H9 (cell line): ENCODE measurements around the gene MAP2. TPM values are rescaled to one million over a fixed set of nuclear protein-coding genes. Genes with fewer than 3 reads are reported as not detected.

ENCODE experiments used
- DNase-seq: peaks from one replicate; pipeline ENCODE4 v3.0.0-alpha.2; 2017
- H2AFZ ChIP-seq: one replicate; pipeline ENCODE4 v1.6.1; 2013; ENCODE audit warnings: mild to moderate bottlenecking, low read length, control low read depth, moderate library complexity
- H2AK5ac ChIP-seq: 2 replicates; pipeline ENCODE4 v1.6.1; 2013; ENCODE audit warnings: low read length, control low read depth, mixed read lengths; ENCODE audit not compliant: insufficient read length
- H2BK120ac ChIP-seq: one replicate; pipeline ENCODE4 v1.6.1; 2013; ENCODE audit warnings: low read depth, mild to moderate bottlenecking, low read length, control low read depth, inconsistent platforms; ENCODE audit not compliant: poor library complexity, severe bottlenecking
- H2BK12ac ChIP-seq: 2 replicates; pipeline ENCODE4 v1.6.1; 2013; ENCODE audit warnings: low read length, control low read depth, mixed read lengths, low read depth; ENCODE audit not compliant: insufficient read length
- H2BK15ac ChIP-seq: 2 replicates; pipeline ENCODE4 v1.6.1; 2013; ENCODE audit warnings: low read depth, low read length, control low read depth
- H2BK20ac ChIP-seq: one replicate; pipeline ENCODE4 v1.6.1; 2013; ENCODE audit warnings: low read depth, mild to moderate bottlenecking, low read length, control low read depth, inconsistent platforms; ENCODE audit not compliant: poor library complexity, severe bottlenecking
- H2BK5ac ChIP-seq: 2 replicates; pipeline ENCODE4 v1.6.1; 2013; ENCODE audit warnings: low read length, control low read depth, mixed read lengths; ENCODE audit not compliant: insufficient read length
- H3K14ac ChIP-seq: 2 replicates; pipeline ENCODE4 v1.6.1; 2013; ENCODE audit warnings: low read length, control low read depth; ENCODE audit not compliant: insufficient read depth
- H3K18ac ChIP-seq: 2 replicates; pipeline ENCODE4 v1.6.1; 2013; ENCODE audit warnings: low read depth, mild to moderate bottlenecking, mixed read lengths, low read length, control low read depth; ENCODE audit not compliant: insufficient read length
- H3K23ac ChIP-seq: 2 replicates; pipeline ENCODE4 v1.6.1; 2013; ENCODE audit warnings: low read length, control low read depth, mixed read lengths, low read depth; ENCODE audit not compliant: insufficient read length
- H3K23me2 ChIP-seq: 2 replicates; pipeline ENCODE4 v1.6.1; 2013; ENCODE audit warnings: low read depth, mild to moderate bottlenecking, mixed read lengths, low read length, control low read depth; ENCODE audit not compliant: insufficient read length, poor library complexity, severe bottlenecking
- H3K27ac ChIP-seq: 2 replicates; pipeline ENCODE4 v1.5.1; 2013; ENCODE audit warnings: low read length, control low read depth, mixed read lengths, low read depth; ENCODE audit not compliant: insufficient read length
- H3K27me3 ChIP-seq: 2 replicates; pipeline ENCODE4 v1.6.1; 2013; ENCODE audit warnings: low read length, control low read depth, inconsistent platforms; ENCODE audit not compliant: insufficient read depth
- H3K4ac ChIP-seq: 2 replicates; pipeline ENCODE4 v1.6.1; 2013; ENCODE audit warnings: low read depth, mild to moderate bottlenecking, control low read depth, inconsistent platforms, low read length, moderate library complexity
- H3K4me1 ChIP-seq: 2 replicates; pipeline ENCODE4 v1.6.1; 2013; ENCODE audit warnings: low read length, control low read depth, inconsistent platforms; ENCODE audit not compliant: insufficient read depth
- H3K4me2 ChIP-seq: 2 replicates; pipeline ENCODE4 v1.6.1; 2013; ENCODE audit warnings: low read length, control low read depth, mixed read lengths; ENCODE audit not compliant: insufficient read length, insufficient read depth
- H3K56ac ChIP-seq: 2 replicates; pipeline ENCODE4 v1.6.1; 2013; ENCODE audit warnings: low read depth, mild to moderate bottlenecking, mixed read lengths, low read length, control low read depth; ENCODE audit not compliant: insufficient read length
- H3K79me1 ChIP-seq: 2 replicates; pipeline ENCODE4 v1.6.1; 2013; ENCODE audit warnings: low read depth, mild to moderate bottlenecking, moderate library complexity, low read length, control low read depth, inconsistent platforms; ENCODE audit not compliant: insufficient read depth, poor library complexity, severe bottlenecking
- H3K79me2 ChIP-seq: 2 replicates; pipeline ENCODE4 v1.6.1; 2013; ENCODE audit warnings: low read length, control low read depth, inconsistent platforms; ENCODE audit not compliant: insufficient read depth
- H3K9ac ChIP-seq: 2 replicates; pipeline ENCODE4 v1.6.1; 2013; ENCODE audit warnings: low read length, control low read depth, mixed read lengths; ENCODE audit not compliant: insufficient read length; ENCODE audit errors: extremely low read depth
- H3K9me3 ChIP-seq: one replicate; pipeline ENCODE4 v1.6.1; 2013; ENCODE audit warnings: low read depth, low read length, inconsistent platforms; ENCODE audit not compliant: control insufficient read depth
- H3T11ph ChIP-seq: one replicate; pipeline ENCODE4 v1.6.1; 2013; ENCODE audit warnings: mild to moderate bottlenecking, low read length, control low read depth, inconsistent platforms
- H4K20me1 ChIP-seq: one replicate; pipeline ENCODE4 v1.6.1; 2013; ENCODE audit not compliant: control insufficient read depth, insufficient read length, insufficient read depth
- H4K5ac ChIP-seq: 2 replicates; pipeline ENCODE4 v1.6.1; 2013; ENCODE audit warnings: low read depth, mild to moderate bottlenecking, mixed read lengths, low read length, control low read depth; ENCODE audit not compliant: insufficient read length
- H4K8ac ChIP-seq: replicated peaks from 2 replicates; pipeline ENCODE4 v1.6.1; 2013; ENCODE audit warnings: low read length, control low read depth, mixed read lengths, low read depth; ENCODE audit not compliant: insufficient read length
- H4K91ac ChIP-seq: 2 replicates; pipeline ENCODE4 v1.6.1; 2013; ENCODE audit warnings: low read depth, mild to moderate bottlenecking, moderate library complexity, mixed read lengths, low read length, control low read depth; ENCODE audit not compliant: insufficient read length
- H3K27ac Mint-ChIP-seq, 3 experiments: 2 replicates in 2 of 3; 3 replicates in 1 of 3; pipeline ENCODE4 v1.8.0; 2020 to 2021; ENCODE audit warnings: mixed read lengths in 3 of 3, mild to moderate bottlenecking in 1 of 3, moderate library complexity in 1 of 3
- H3K27me3 Mint-ChIP-seq: 2 replicates; pipeline ENCODE4 v1.8.0; 2021; ENCODE audit warnings: low read depth, mild to moderate bottlenecking, moderate library complexity, mixed read lengths
- H3K36me3 Mint-ChIP-seq, 3 experiments: 2 replicates in 2 of 3; 3 replicates in 1 of 3; pipeline ENCODE4 v1.8.0; 2020 to 2021; ENCODE audit warnings: low read depth in 3 of 3, mixed read lengths in 3 of 3; ENCODE audit not compliant: insufficient read depth in 1 of 3
- H3K4me1 Mint-ChIP-seq, 2 experiments: 2 replicates each; pipeline ENCODE4 v1.8.0; 2020; ENCODE audit warnings: mixed read lengths in 2 of 2
- H3K4me3 Mint-ChIP-seq, 2 experiments: 2 replicates in 1 of 2; 3 replicates in 1 of 2; pipeline ENCODE4 v1.8.0; 2020 to 2021; ENCODE audit warnings: mild to moderate bottlenecking in 2 of 2, mixed read lengths in 2 of 2, moderate library complexity in 1 of 2
- H3K9me3 Mint-ChIP-seq, 2 experiments: 2 replicates in 1 of 2; 3 replicates in 1 of 2; pipeline ENCODE4 v1.8.0; 2020; ENCODE audit warnings: mild to moderate bottlenecking in 2 of 2, mixed read lengths in 2 of 2, moderate library complexity in 1 of 2
- CTCF ChIP-seq: fragments of 200-600 bp; sonication (generic); conservative IDR thresholded peaks from 3 replicates; pipeline ENCODE4 v1.8.0; 2021; ENCODE audit warnings: antibody characterized with exemption, mild to moderate bottlenecking
- WGBS: extraction: QIAGEN DNeasy Blood & Tissue Kit; methylation state at CpG from one replicate; pipeline ENCODE4 v1.1.7; 2013; ENCODE audit warnings: missing lambda C conversion rate, low lambda C conversion rate, mixed read lengths; ENCODE audit not compliant: insufficient read length; ENCODE audit errors: extremely low coverage; 5-methylcytosine and 5-hydroxymethylcytosine counted together
- total RNA-seq: library from RNA; stranded (reverse); gene quantifications from 2 replicates; pipeline ENCODE4 v1.2.1, GENCODE V29; 2021

MAP2 gene
- total RNA-seq, 1 experiment from 2014 or later = 0.87 TPM

GRCh38 chr2:209767316-209767715 lies 343.5 kb downstream of the MAP2 start:
- Histone ChIP-seq H2AK5ac (no peak overlapping the region), H3K14ac (no peak overlapping the region), H2BK120ac (no peak overlapping the region), H3K23me2 (peaks cover 3% of the 10 kb centered on the region), H3K9ac (no peak overlapping the region), H3K79me1 (no peaks in the 10 kb centered on the region), H2AFZ (no peak overlapping the region), H4K91ac (no peak overlapping the region), H3K27ac (no peak overlapping the region), H2BK5ac (no peak overlapping the region), H4K8ac (no peak overlapping the region), H3K4me2 (no peak overlapping the region), H3K4ac (no peak overlapping the region), H3K23ac (no peak overlapping the region), H3K56ac (no peak overlapping the region), H2BK12ac (no peak overlapping the region), H2BK15ac (no peak overlapping the region), H3T11ph (no peak overlapping the region), H3K9me3 (no peaks in the 10 kb centered on the region), H3K18ac (no peak overlapping the region), H3K79me2 (no peaks in the 10 kb centered on the region), H2BK20ac (no peak overlapping the region), H4K20me1 (no peaks in the 10 kb centered on the region), H4K5ac (no peak overlapping the region), H3K4me1 (no peaks in the 10 kb centered on the region), H3K27me3 (peaks cover 25% of the 10 kb centered on the region; the same call in 1 of the 2 replicates)
- DNase-seq = no peak
- Mint-ChIP-seq H3K4me3 (no peak overlapping the region), H3K27me3 (peaks cover 90% of the 10 kb centered on the region), H3K4me1 (peaks cover 4 to 5% of the 10 kb centered on the region in 2 experiments), H3K9me3 (no peaks in the 10 kb centered on the region; a peak in 2 of 5 replicates), H3K27ac (no peak overlapping the region), H3K36me3 (no peaks in the 10 kb centered on the region)
- TF ChIP-seq CTCF = no peak
- WGBS = no CpG with 5 or more reads among the region's 2 CpGs
